Tibial artery (tissue), 4 donors: ENCODE data around the gene PHKB.
"Not testable (repeated sequence)": the region's sequence is repeated elsewhere in the genome, so short reads cannot be mapped to it uniquely, and the experiment has no call there.

Experiments used
- DNase-seq, 2 donors: peaks; one replicate each; pipeline ENCODE4 v3.0.0-alpha.2; 2019
- H3K27ac ChIP-seq, 2 donors: fragments of 200-600 bp; sonication (generic) in 1 of 2; 1 replicate in 1 of 2; 2 replicates in 1 of 2; pipeline ENCODE4 v1.5.1; 2018 to 2019; ENCODE audit warnings: mild to moderate bottlenecking in 1 of 2
- H3K27me3 ChIP-seq, 2 donors: fragments of 200-600 bp; sonication (generic) in 1 of 2; one replicate each; pipeline versions ENCODE4 v1.5.1 to v1.6.0; 2016 to 2019
- H3K36me3 ChIP-seq, 3 donors: fragments of 200-600 bp; sonication (generic) in 2 of 3; one replicate each; pipeline ENCODE4 v1.5.1; 2016 to 2019; ENCODE audit warnings: mild to moderate bottlenecking in 2 of 3
- H3K4me1 ChIP-seq, 4 donors: fragments of 200-600 bp; sonication (generic) in 2 of 4; 1 replicate in 3 of 4; 2 replicates in 1 of 4; pipeline ENCODE4 v1.5.1; 2016 to 2019
- H3K4me3 ChIP-seq, 2 donors: fragments of 200-600 bp; sonication (generic) in 1 of 2; 1 replicate in 1 of 2; 2 replicates in 1 of 2; pipeline ENCODE4 v1.5.1; 2018 to 2019; ENCODE audit warnings: mild to moderate bottlenecking in 2 of 2
- H3K9me3 ChIP-seq, 3 donors: fragments of 200-600 bp; sonication (generic) in 1 of 3; one replicate each; pipeline ENCODE4 v1.5.1; 2016 to 2019
- intact Hi-C: fragments of 100-400 bp; cut with DNase I; formaldehyde crosslinking; loops from one replicate; pipeline ENCODE4 v1.15.0; 2023; ENCODE audit warnings: low total_unique reads
- TF ChIP-seq, protein P1 (sequence below), 2 experiments: fragments of 200-600 bp in 1 of 2; fragments of 450-650 bp in 1 of 2; IDR thresholded peaks; one replicate each; pipeline ENCODE4 v1.5.1; 2017 to 2019; ENCODE audit warnings: antibody characterized with exemption in 2 of 2, mild to moderate bottlenecking in 1 of 2, moderate library complexity in 1 of 2

The PHKB gene

GRCh38 chr16:47533744-47534292 is 72.7 kb downstream of the PHKB start:
- peaks cover 17 to 25% (median 23%) of the 10 kb centered on the region in 3 donors for H3K36me3 ChIP-seq
- intact Hi-C loops: no loop called here
- DNase-seq: no peak
- peaks cover 0 to 4% (median 4%) of the 10 kb centered on the region in 3 donors for H3K9me3 ChIP-seq
- no peaks in the 10 kb centered on the region for H3K4me1 ChIP-seq
- H3K27me3 ChIP-seq: no peaks in the 10 kb centered on the region
- H3K27ac ChIP-seq: no peak overlapping the region
- TF ChIP-seq, protein P1, sequence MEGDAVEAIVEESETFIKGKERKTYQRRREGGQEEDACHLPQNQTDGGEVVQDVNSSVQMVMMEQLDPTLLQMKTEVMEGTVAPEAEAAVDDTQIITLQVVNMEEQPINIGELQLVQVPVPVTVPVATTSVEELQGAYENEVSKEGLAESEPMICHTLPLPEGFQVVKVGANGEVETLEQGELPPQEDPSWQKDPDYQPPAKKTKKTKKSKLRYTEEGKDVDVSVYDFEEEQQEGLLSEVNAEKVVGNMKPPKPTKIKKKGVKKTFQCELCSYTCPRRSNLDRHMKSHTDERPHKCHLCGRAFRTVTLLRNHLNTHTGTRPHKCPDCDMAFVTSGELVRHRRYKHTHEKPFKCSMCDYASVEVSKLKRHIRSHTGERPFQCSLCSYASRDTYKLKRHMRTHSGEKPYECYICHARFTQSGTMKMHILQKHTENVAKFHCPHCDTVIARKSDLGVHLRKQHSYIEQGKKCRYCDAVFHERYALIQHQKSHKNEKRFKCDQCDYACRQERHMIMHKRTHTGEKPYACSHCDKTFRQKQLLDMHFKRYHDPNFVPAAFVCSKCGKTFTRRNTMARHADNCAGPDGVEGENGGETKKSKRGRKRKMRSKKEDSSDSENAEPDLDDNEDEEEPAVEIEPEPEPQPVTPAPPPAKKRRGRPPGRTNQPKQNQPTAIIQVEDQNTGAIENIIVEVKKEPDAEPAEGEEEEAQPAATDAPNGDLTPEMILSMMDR (IDR thresholded peaks at IDR 0.05): no peak
- H3K4me3 ChIP-seq: no peak overlapping the region

DNA sequence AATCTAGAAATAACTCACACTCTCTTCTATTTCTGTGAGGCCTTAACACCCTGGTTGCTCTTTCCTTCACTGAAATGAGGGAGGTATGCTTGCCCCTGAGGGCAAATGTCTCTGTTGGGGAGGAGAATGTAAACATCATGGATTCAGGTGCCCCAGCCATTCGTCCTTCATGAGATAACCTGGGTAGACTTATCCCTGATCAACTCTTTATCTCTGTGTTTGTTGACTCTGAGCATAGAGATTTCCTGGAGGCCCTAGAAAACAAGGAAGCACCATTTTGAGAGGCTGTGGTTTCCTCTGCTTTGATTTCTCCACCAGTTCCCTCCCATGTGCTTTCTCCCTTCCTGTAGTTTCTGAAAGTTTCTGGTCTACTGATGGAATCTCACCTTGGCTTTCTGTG is 77.3 kb downstream of the PHKB start:
- Histone ChIP-seq H3K27ac (no peak overlapping the region), H3K27me3 (no peaks in the 10 kb centered on the region), H3K4me1 (no peaks in the 10 kb centered on the region), H3K4me3 (no peak overlapping the region), H3K36me3 (peaks cover 26 to 43% (median 42%) of the 10 kb centered on the region in 3 donors), H3K9me3 (peaks cover 0 to 44% (median 32%) of the 10 kb centered on the region in 3 donors)
- DNase-seq: no peak
- intact Hi-C loops: no loop called here
- TF ChIP-seq, protein P1 (IDR thresholded peaks at IDR 0.05): no peak

DNA sequence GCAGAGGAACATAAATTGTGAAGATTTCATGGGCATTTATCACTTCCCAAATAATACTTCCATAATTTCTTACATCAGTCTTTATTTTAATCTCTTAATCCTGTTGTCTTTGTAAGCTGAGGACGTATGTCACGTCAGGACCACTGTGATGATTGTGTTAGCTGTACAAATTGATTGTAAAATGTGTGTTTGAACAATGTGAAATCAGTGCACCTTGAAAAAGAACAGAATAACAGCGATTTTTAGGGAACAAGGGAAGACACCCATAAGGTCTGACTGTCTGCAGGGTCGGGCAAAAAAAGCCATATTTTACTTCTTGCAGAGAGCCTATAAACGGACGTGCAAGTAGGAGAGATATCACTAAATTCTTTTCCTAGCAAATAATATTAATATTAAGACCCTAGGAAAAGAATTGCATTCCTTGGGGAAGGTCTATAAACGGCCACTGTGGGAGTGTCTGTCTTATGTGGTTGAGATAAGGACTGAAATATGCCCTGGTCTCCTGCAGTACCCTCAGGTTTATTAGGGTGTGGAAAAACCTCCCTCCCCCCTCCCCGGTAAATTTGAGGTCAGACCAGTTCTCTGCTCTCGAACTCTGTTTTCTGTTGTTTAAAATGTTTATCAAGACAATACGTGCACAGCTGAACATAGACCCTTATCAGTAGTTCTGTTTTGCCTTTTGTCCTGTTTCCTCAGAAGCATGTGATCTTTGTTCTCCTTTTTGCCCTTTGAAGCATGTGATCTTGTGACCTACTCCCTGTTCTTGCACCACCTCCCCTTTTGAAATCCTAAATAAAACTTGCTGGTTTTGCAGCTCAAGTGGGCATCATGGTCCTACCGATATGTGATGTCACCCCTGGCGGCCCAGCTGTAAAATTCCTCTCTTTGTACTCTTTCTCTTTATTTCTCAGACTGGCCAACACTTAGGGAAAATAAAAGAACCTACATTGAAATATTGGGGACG is 78.9 kb downstream of the PHKB start:
- Histone ChIP-seq H3K9me3 (peaks cover 0 to 47% (median 32%) of the 10 kb centered on the region in 3 donors), H3K36me3 (peaks cover 23 to 48% (median 37%) of the 10 kb centered on the region in 3 donors)
- H3K4me1 ChIP-seq, H3K27ac ChIP-seq, intact Hi-C loops, H3K4me3 ChIP-seq, DNase-seq, H3K27me3 ChIP-seq: not testable (repeated sequence)

- intact Hi-C loops: not testable (repeated sequence)
Observed at GRCh38 chr16:47541135-47541534, 80.0 kb downstream of the PHKB start.

GRCh38 chr16:47544255-47544654 is 83.1 kb downstream of the PHKB start:
- H3K4me1 ChIP-seq, H3K27ac ChIP-seq, H3K4me3 ChIP-seq, DNase-seq, intact Hi-C loops, H3K27me3 ChIP-seq: not testable (repeated sequence)
- Histone ChIP-seq H3K36me3 (peaks cover 50 to 65% (median 57%) of the 10 kb centered on the region in 3 donors), H3K9me3 (peaks cover 0 to 61% (median 35%) of the 10 kb centered on the region in 3 donors)

More at GRCh38 chr16:47541135-47541534, 80.0 kb downstream of the PHKB start:
- not testable (repeated sequence) for H3K27ac ChIP-seq, H3K27me3 ChIP-seq, H3K4me3 ChIP-seq, DNase-seq, H3K4me1 ChIP-seq
- Histone ChIP-seq H3K9me3 (peaks cover 0 to 55% (median 32%) of the 10 kb centered on the region in 3 donors), H3K36me3 (peaks cover 26 to 46% (median 45%) of the 10 kb centered on the region in 3 donors)

- H3K4me3 ChIP-seq, intact Hi-C loops, H3K4me1 ChIP-seq, DNase-seq, H3K27me3 ChIP-seq, H3K27ac ChIP-seq: not testable (repeated sequence)
- peaks cover 5 to 37% (median 23%) of the 10 kb centered on the region in 3 donors for H3K9me3 ChIP-seq
- peaks cover 66 to 81% (median 70%) of the 10 kb centered on the region in 3 donors for H3K36me3 ChIP-seq
Observed at GRCh38 chr16:47551185-47551584, 90.1 kb downstream of the PHKB start.

DNA sequence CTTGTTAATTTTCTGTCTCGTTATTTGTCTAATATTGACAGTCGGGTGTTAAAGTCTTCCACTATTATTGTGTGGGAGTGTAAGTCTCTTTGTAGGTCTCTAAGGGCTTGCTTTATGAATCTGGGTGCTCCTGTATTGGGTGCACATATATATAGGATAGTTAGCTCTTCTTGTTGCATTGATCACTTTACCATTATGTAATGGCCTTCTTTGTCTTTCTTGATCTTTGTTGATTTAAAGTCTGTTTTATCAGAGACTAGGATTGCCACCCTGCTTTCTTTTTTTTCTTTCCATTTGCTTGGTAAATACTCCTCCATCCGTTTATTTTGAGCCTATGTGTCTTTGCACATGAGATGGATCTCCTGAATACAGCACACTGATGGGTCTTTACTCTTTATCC is 90.6 kb downstream of the PHKB start:
- H3K27me3 ChIP-seq, H3K4me1 ChIP-seq, DNase-seq, intact Hi-C loops, H3K27ac ChIP-seq, H3K4me3 ChIP-seq: not testable (repeated sequence)
- Histone ChIP-seq H3K36me3 (peaks cover 61 to 76% (median 64%) of the 10 kb centered on the region in 3 donors), H3K9me3 (peaks cover 5 to 32% (median 18%) of the 10 kb centered on the region in 3 donors)
